GM21723 (cell line): ENCODE results near the gene SERPINB11.
"Not testable (repeated sequence)": the region's sequence is repeated elsewhere in the genome, so short reads cannot be mapped to it uniquely, and the experiment has no call there.

Experiments
- ATAC-seq: cut with Tn5 transposase; IDR thresholded peaks from one replicate; pipeline ENCODE4 v1.9.1; 2021; ENCODE audit warnings: mild to moderate bottlenecking, moderate library complexity; ENCODE audit not compliant: unreplicated experiment

Gene SERPINB11

DNA sequence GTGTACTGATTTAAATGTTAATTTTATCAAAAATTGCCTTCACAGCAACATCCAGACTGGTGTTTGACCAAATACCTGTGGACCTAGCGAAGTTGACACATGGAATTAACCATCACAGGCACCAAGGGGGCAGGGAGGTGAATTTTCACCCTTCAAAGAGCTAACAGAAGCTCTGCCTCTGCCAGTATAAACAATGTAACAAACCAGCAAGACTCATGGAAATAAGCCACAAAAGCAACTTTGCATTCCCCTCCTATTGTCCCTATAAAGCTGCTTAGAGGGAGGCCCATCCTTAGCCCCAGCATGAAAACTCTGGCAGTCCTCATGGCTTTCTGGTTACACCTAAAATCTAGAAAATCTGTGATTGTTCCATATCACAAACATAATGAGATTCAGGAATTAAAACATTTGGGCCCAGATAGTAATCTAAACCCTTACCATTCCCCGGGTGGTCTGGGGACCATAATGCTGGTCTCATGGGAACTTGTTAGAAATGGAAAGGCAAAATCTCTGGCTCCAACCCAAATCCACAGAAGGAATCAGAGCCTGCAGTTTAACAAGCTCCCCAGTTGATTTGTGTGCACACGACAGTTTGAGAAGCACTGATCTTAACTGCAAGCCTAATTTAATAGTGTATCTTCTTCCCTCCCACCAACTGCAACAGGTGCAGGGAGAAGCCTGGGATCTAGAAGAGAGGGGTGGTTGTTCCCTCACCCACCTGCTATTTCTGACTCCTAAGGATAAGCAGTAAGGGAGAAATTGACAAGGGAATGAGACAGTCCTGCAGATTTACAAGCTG is 23.1 kb downstream of the SERPINB11 start:
- no peak for ATAC-seq

DNA sequence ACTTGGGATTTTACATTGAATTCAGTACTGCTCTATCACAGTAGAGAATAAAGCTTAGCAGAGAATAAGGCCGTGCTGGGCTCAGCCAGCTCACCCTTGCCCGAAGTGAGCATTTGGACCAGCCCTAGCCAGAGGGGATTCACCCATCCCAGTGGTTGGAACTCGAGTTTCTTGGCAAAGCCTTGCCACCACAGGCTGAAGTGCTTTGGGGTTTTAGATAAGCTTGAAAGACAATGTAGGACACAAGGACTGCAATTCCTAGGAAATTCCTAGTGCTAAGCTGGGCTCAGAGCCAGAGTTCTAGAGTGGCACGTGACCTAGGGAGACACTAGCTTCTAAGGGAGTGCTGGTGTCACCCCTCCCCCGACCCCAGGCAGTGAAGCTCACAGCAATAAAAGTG is 28.0 kb downstream of the SERPINB11 start:
- no peak for ATAC-seq

DNA sequence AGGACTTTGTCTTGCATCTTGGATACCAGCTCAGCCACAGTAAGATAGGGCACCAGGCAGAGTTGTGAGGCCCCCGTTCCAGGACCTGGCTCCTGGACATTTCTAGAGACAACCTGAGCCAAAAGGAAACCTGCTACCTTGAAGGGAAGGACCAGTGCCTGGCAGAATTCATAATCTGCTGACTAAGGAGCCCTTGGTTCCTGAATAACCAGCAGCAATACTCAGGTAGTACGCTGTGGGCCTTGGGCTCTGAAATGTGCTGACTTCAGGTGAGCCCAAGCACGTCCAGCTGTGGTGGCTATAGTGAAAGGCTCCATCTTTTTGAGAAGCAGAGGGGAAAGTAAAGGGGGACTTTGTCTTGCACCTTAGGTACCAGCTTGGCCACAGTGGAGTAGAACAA is 28.5 kb downstream of the SERPINB11 start:
- no peak for ATAC-seq

DNA sequence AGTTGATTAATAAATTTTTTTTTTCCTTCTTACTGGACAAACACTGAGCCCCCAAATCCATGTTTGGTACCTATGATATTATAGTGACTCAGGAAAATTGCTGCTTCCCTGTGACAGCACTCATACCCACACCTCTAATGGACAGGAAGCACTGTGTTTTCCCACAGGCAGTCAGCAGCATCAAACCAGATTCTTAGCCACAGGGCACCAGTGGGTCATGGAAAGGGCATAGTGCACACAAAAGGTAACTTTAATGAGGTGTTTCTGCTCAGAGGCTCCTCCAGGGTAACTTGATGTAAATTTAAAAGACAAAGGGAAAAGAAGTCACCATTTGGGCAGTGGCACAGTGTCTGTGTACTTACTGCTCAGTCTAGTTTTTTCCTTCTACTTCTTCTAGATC is 34.1 kb downstream of the SERPINB11 start:
- no peak for ATAC-seq

DNA sequence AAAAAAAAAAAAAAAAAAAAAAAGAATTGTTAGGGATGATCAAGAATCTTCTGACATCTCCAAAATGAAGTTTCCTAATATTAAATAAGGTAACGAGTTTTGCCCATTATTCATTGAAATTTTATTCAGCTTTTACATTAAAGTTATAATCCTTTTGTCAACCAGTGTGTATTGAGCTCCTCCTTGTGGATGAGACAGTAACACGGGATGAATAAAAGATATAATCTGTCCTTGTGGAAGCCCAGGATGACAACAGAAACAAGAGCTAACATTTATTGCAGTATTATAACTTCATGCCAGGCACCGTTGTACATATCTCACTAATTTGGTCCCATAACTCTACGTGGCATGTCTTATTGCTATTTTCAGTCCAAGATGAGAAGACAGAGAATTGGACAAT is 39.0 kb downstream of the SERPINB11 start:
- ATAC-seq = no peak

DNA sequence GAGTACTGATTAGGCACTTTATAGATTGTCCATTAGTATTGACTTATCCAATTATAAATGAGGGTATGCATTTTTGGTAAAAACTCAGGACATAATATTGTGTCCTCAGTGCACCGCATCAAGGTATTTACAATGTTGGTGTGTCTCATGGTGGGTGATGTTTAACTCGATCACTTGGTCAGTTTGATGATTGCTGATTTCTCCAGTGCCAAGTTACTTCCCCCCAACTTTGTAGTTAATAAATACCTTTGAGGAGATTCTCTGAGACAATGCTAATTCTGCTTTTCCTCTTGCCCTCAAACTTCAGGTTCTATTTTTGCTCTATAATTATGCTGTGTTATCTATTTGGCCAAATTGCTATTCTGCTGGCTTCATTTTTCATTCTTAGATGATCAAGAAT is 44.2 kb downstream of the SERPINB11 start:
- ATAC-seq = no peak

DNA sequence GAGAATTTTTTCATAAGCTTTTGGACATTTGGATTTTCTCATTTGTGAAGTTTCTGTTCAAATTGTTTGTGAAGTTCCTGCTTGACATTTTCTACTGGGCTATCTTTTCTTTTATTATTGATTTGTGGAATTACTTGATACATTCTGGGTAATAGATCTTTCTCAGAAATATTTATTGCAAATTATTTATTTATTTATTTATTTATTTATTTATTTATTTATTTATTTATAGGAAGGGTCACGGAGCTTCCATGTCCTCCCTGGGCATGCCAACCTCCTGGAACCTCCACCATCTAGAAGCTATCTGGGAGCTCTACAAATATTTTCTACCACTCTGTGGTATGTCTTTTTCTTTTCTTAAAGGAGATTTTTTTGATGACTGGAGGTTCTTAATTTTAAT is 46.7 kb downstream of the SERPINB11 start:
- ATAC-seq = no peak

DNA sequence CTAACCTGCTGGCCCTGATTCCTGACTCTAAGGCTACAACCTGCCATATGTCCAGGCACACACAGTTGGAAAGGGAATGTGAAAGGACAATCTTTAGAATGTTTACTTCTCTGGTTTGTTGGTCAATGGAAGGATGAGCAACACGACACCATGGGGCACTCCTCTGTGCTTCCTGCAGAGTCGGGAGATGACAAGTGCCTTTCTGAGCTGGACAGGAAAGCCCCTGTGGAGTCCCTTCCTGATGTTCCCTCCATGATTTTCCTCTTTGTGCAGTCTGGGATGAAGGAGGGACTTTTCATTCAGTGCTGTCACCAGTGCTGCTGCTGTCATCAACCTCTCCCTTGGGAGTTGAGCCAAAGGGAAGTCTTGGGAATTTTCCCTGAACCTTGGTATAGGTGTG is 49.9 kb downstream of the SERPINB11 start:
- no peak for ATAC-seq

DNA sequence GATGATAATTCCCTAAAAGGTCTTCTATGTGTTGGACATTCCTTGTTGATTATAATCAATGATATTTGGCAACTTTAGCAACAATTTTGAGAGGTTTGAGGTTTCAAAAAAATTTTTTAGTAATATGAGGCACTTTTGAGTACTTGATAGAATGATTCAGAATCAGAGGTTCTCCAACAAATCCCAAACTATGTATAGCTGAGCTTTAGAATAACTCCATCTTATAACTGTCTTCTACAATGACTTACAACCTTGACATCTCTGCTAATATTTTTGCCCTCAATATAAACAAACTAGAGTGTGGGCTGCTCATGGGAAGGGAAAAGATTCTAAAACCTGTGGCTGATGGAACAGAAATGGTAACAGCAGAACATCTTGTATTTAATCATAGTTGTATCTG is 50.9 kb downstream of the SERPINB11 start:
- no peak for ATAC-seq

DNA sequence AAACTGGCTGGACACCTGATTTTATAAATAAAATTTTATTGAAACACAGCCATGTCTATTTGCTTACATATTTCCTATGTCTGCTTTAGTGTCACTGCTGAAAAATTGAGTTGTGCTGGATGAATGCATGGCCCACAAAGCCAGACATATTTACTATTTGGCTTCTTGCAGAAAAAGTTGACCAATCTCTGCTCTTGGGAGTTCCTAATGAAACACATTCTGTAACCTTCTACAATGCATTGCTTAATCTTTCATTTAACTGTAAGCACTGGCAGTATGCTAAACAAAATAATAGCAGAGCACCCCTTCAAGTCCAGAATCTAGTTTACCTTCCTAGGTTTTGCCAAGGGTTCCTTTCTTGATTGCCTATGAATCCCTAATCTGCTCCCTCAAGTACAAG is 54.8 kb downstream of the SERPINB11 start:
- no peak for ATAC-seq

DNA sequence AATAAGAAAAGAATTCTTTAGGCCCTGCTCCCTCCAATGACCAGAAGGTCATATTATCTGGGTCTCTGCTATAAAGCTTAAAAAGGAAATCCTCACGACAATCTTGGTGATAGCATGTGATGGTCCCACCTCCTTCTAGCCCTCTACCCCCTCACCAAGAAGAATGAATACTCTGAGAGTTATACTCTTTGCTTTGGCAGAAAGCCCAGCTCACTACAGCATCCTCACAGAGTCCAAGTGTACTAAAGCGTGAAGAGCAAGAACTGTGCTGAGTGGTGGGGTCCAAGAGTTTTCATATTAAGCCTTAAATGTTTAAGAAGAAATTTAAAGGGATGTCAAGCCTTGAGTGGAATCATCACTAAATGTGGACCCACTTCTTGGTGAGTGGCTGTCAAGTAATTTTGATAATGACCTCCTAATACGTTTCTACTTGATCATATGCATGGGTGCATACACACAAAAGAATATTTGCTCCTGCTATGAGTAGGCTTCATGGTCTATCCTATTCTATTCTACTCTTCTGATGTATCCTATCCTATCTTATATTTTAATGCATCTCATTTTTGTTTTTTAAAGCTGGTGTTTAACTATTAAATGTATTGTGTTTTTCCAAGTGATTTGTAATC is 56.0 kb downstream of the SERPINB11 start:
- no peak for ATAC-seq

DNA sequence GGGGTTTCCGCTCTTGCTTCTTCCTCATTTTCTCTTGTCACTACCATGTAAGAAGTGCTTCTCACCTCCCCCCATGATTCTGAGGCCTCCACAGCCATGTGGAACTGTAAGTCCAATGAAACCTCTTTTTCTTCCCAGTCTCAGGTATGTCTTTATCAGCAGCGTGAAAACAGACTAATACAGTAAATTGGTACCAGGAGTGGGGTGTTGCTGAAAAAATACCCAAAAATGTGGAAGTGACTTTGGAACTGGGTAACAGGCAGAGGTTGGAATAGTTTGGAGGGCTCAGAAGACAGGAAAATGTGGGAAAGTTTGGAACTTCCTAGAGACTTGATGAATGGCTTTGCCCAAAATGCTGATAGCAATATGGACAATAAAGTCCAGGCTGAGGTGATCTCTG is 57.0 kb downstream of the SERPINB11 start:
- ATAC-seq = not testable (repeated sequence)

DNA sequence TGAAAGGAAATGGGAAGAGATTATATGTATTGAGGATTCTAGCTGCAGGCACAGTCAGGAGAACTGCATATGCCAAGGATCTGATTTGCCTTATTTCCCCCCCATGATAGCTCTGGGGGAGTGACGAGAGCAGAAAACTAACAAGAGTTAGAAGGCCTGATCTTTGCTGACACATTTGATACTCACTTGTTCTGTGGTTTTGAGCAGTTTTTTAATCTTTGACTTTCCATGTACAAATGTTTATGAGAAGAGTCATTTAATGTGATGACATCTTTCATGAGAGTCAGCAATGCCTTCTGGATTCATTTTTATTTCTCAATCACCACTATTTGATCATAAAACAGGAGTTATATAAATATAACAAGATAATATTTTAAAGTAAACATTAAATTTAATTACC is 59.8 kb downstream of the SERPINB11 start:
- no peak for ATAC-seq

DNA sequence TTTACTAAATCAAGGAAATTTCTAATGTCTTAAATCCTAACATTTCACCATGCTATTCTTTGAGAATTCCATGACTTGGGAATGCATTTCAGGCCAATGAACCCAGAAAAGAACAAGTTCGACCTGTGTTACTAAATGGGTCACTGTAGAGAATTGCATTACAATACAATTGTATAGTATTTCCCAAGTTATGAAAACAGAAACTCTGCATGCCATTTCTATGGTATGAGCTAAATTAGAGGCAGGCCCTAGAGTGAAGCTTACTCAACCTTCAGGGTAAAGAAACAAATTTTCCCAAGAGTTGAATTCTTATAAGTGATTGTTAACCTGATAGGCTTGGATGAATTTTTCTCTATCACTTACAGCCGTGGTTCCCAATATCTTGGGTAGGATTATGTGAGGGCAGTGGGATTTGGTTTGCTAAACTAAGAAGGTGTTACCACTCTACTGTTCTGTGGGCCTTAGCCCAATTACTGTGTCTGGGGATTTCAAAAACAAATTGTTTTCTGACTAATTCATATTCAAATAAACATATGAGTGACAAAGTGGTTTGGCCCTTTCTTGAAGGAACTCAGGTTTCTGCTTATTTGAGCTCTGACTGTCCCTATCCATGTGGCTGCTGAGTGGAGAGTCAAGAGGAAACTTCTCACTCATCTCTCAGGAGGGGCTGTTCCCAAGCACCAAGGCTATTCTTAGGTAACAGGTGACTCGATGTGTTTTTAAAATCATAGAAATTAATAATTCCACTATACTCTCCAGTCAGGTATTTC is 61.3 kb downstream of the SERPINB11 start:
- no peak for ATAC-seq

DNA sequence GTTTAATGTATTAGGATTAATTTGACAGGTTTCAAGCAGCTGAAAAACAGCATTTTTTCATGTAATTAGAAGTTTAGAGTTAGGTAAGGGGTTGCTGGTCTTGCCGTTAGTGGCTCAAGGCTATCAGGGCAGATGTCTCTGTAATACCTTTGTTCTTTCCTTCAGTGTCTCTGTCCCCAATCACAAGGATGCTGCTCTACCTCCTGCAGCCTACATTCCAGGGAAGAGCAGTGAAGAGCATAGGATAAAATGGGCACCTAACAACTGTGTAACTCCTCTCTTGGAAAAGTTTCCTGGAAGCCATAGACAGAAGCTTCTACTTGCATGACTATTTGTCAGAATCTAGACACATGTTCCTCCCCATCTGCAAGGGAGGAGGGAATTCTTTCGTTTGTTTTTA is 63.1 kb downstream of the SERPINB11 start:
- no peak for ATAC-seq
